HG03025 (cell line): ENCODE results near the gene PLAU.
A peak's percentile ranks its signal among the peaks of the same experiment; 100 is the strongest.
"Not testable (repeated sequence)": the region's sequence is repeated elsewhere in the genome, so short reads cannot be mapped to it uniquely, and the experiment has no call there.

Source experiments
- ATAC-seq: cut with Tn5 transposase; IDR thresholded peaks from one replicate; pipeline ENCODE4 v1.9.1; 2021; ENCODE audit warnings: mild to moderate bottlenecking, moderate library complexity; ENCODE audit not compliant: unreplicated experiment, low FRiP score

The PLAU gene

DNA sequence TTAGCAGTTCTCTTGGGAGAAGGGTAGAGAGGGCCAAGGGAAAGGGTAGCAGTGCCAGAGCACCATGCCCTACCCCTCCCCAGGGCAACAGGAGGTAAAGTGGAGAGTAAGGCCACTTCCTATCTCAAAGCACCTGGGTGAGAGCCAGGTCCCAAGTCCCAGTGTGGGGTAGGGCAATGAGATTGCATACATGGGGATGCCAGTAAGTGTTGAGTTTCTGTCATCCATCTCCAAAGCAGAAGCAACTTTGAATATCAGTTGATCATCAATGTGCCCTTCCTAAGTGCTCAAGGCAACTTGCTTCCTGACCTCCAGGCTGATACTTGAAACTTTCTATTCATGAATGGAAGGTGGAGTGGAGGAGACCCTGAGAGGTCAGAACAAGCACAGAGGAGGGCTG, 34.4 kb upstream of the PLAU start:
- ATAC-seq: no peak

DNA sequence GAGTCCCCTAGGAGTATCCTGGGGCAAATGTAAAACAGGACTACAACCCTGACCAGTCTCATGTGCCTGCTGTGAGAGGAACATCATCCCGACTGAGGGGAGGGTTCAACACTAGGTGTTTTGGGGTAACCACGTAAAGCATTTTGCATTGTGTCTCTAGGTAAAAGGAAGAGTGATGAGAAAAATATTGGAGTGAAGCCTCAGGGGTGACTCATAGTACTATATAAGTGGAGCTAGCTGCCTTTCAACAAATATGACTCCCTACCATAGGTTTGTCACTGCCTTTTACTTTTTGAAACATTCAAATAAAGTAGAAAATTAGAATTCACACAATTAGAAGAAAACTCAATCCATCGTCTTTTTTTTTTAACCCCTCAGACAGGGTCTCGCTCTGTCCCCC, 34.0 kb upstream of the PLAU start:
- no peak for ATAC-seq

DNA sequence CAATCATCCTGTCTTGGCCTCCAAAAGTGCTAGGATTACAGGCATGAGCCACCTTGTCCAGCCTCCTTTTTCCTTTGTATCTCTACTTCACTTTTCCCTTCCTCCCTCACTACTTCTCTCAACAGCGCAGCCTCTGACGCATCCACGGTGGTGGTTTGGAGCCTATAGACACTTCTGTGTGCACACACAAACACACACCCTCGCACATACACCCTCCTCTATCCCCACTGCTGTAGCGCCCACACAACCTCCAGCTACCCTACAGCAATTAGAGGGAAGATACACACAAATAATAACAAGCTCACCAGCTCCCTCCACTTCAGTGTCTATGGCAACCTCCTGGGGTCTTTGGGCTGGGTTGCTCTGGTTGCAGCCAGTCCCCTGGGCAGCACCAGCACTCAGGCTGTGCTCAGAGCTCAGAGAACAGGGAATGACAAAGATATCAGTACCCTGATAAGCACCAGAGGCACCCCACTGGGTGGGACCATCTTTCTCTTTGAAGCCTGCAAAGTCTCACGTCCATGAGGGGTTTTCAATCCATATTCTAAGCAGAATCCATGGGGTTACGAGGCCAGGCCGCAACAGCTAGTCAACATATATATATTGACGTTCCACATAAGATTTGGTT, 33.3 kb upstream of the PLAU start:
- ATAC-seq: no peak

DNA sequence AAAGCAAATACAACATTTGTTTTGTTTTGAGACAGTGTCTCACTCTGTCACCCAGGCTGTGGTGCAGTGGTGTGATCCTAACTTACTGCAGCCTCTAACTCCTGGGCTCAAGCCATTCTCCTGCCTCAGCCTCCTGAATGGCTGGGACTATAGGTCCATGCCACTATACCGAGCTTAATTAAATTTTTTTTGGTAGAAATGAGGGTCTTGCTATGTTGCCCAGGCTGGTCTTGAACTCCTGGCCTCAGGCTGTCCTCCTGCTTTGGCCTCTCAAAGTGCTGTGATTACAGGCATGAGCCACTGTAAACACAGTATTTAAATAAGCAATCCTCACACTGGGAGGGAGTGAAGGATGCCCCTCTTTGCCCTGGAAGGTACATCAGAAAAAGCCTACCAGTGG, 32.6 kb upstream of the PLAU start:
- ATAC-seq: no peak

DNA sequence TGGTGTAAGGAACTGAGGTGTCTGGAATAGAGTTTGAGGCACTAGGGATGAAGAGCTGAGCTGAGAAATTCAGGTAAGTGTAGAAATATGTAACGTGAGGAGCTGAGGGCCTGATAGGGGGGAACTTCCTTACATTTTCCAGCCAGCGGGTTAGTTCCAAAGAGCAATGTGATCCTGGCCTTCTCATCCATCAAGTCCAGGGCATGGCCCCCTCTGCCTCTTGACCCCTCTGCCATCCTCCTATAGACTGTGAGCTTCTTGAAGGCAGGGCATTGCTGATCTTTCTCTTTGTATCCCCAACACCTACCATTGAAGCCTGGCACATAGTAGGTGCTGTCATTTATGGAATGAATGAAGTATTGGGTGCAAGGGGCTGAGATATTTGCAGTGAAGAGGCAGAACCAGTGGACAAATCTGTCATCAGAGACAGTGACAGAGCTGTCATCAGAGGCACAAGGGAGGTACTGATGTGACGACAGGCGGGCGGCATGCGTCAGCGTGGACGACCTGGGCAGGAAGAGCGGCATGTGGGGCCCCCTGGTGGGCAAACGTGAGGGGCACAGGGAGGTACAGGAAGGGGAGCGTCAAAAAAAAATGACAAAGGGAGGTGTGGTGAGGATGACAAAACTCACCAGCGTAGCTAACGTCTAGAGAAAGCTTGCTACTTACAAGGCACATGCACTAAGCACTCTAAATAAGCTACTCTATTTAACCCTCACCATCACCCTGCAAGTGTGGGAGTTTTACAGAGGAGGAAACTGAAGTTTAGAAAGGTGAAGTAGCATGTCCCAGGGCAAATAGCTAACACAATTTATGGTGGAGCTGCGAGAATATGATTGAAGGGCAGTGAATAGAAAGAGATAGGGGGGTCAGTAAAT, 31.4 kb upstream of the PLAU start:
- ATAC-seq: peak; percentile 64

DNA sequence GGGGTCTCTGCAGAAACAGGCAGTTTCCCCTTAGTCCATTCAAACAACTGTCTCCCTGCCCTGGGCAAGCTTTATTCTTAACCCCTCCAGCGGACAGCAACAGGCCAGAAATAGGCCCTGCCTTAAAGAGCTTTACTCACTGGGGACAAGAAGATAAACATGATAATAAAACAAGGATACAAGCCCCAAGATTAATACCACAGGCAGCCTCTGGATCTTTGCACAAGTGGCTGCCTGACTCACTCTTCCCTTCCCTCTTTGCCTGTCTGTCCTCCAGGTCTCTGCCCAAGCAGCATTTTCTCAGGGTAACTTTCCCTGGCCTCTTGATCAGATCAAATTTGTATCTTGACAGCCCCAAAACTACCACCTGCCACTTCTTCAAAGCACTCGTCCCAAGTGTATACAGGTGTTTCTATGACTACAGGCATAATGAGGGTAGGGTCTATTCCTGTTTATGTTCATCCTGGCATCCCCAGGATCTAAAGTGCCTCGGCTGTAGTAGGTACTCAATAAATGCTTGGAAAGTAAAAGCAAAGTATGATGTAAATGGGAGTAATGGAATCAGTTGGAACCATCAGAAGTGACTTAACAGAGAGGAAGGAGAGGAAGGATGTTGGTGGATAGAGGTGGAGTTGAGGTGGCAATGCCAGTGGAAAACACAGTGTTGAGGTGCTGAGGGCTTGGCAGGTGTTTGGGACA, 29.6 kb upstream of the PLAU start:
- no peak for ATAC-seq

DNA sequence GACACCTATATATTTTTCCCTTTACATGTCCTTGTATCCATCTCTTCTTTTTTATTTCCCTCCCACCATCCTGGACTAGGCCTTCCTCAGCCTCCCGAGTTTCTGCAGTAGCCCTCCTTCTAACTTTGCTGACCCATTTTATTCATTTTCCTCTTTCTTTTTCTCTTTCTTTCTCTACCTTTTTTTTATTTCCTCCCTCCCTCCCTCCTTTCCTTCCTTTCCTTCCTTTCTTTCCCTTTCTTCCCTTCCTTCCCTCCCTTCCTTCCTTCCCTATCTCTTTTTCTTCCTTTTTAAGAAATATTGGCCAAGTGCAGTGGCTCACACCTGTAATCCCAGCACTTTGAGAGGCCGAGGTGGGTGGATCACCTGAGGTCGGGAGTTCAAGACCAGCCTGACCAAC, 26.9 kb upstream of the PLAU start:
- ATAC-seq: no peak

DNA sequence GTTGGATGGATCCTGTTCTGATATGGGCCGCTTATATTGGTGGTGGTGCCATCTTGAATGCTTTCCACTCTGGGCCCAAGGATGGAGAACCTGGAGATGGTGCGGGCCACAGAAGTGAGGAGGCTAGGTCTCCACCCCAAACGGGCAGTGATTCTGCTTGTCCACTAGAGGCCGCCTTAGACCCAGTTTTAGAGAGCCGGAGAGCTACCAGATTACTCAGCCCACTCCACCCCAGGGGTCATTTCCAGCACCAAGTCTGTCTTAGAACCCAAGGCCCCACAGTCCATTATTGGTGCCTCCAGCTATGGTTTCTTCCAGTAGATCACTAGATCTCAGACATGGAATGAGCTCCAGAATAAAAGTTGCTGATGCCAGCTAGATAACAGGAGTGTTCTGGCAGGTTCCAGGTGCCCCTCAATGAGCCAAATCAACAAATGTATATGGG, 24.8 kb upstream of the PLAU start:
- no peak for ATAC-seq

DNA sequence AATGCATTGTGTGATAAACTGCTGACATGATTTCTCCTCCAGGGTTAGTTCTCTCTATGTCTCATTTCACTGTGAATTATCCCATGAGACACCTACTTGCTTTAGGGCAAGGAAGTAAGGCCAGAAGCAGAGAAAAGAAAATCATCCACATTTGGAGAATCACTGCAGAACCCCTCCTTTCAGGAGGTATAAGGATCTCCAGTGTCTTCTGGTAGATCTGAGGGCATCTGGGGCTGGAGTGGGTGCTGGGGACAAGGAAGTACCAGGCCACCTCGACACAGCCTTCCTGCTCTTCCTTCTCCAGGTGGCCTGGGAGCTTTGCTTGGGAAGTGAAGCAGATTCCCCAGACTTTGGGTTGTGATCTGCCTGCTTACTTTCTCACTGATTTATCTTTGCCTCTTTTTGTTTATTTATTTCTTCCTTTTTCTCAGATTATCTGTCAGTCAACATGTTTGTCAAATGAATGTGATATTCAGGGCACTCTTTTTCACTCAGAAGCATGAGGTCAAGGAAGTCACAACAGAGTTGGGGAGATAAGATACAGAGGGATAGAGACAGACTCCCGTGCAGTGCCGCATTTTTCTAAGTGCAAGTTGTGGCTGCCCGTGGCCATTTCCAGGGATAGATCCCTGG, 24.2 kb upstream of the PLAU start:
- no peak for ATAC-seq

DNA sequence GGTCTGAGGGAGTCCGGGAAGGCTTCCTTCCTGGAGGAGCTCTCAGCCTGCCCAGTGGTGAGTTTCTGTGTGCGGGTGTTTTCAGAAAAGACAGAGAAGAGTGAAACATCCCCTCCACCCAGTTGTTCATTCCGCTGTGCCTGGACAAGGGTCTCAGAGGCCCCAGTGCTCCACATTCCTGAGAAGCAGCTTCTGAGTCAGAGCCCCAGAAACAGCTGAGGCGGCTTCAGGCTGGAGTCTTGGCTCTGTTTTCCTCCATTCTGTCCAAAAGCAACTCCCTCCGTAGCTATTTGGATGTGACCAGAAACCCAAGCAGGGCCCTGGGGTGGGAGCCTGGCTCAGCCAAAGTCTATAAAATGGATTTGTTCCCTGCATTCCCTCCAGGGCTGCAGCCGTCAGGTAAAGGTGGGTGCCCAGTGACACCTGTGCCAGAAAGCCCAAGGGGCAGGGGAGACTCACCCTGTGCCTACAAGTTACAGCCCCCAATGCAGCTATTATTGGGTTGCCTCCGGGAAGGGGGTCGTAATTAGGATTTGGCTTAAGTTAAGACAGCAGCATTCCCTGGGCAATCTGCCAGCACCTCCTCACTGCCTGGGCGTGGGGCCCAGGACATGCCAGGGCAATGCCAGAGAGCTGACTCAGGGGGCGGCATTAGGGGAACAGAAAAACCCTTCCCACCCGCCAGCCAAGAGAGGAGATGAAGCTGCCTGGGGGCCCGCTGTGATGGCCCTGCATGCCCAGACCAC, 23.5 kb upstream of the PLAU start:
- ATAC-seq: no peak

DNA sequence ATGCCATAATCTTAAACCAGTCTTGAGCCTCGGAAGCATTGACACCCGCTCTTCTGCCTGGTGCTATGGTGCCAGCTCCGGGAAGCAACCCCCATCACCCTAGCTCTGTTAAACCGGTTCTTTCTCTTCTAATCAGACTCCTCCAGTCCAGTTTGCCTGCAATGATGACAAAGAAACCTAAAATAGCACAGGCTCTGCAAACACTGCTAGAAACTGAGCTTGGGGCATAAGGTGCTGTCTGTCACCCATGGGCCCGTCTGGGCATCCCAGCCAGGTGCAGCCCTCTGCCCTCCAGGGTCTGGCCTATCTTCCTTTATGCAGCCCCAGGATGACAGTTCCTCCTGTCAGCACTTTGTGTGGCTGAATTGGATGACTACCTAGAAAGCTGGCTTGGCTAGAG, 22.4 kb upstream of the PLAU start:
- ATAC-seq: no peak

DNA sequence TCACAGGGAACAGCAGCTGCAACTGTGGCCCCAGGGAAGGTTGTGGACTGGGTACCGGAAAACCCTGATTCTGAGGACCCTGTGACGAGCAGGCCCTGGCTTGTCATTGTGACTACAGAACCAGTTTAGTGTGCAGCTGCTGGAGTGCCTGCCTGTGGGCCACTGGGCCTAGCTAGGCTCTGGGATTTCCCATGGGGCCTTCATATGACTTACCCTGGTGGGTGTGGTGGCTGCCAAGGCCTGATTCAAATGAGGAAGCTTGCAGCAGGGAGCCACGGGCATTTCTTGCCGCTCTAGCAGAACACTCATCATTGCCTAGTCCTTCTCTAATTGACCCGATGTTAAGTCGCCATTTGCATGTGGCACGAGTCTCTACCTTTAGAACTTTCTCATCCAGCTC, 21.9 kb upstream of the PLAU start:
- ATAC-seq: no peak

DNA sequence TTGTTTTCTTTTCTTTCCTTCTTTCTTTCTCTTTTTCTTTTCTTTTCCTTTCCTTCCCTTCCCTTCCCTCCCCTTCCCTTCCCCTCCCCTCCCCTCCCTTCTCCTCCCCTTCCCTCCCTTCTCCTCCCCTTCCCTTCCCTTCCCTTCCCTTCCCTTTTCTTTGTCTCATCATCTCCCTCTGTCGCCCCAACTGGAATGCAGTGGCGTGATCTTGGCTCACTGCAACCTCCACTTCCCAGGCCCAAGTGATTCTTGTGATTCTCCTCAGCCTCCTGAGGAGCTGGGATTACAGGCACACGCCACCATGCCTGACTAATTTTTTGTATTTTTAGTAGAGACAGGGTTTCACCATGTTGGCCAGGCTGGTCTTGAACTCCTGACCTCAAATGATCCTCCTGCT, 21.5 kb upstream of the PLAU start:
- ATAC-seq: not testable (repeated sequence)

DNA sequence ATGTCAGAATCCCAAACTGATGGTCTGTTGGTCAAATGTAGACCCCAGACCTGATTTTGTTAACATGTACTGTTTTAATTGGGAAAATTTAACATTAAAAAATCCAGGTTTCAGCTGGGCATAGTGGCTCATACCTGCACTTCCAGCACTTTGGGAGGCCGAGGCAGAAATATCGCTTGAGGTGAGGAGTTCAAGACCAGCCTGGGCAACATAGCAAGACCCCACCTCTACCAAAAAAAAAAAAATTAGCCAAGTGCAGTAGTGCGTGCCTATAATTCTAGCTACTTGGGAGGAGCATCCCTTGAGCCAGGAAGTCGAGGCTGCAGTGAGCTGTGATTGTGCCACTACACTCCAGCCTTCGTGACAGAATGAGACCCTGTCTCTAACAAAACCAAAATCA, 20.7 kb upstream of the PLAU start:
- ATAC-seq: no peak

DNA sequence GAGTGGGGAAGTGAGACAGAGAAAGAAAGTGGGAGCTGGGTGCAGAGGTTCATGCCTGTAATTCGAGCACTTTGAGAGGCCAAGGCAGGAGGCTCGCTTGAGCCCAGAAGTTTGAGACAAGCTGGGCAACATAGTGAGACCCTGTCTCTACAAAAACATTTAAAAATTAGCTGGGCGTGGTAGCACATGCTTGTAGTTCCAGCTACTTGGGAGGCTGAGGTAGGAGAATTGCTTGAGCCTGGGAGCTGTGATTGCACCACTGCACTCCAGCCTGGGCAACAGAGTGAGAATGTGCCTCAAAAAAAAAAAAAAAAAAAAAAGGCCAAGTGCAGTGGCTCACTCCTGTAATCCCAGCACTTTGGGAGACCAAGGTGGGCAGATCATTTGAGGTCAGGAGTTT, 20.1 kb upstream of the PLAU start:
- not testable (repeated sequence) for ATAC-seq

DNA sequence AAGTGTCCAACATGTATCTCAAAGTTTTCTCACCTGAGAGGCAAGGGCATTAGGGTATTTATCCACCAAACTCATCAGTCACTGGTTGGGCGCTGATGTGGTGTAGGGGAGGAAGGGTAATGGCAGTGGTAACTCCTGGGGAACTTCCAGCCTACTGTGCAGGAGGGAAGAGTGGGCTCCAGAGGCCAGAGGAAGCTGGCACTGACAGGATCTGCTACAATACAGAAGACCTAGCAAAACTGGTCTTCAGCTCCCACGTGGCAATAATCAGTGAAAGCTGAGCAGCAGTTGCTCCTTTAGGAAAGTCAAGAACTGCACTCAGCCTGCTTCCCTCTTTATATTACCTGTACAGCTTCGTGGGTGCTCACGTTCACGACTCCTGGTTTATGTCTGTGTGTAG, 19.4 kb upstream of the PLAU start:
- ATAC-seq: no peak

DNA sequence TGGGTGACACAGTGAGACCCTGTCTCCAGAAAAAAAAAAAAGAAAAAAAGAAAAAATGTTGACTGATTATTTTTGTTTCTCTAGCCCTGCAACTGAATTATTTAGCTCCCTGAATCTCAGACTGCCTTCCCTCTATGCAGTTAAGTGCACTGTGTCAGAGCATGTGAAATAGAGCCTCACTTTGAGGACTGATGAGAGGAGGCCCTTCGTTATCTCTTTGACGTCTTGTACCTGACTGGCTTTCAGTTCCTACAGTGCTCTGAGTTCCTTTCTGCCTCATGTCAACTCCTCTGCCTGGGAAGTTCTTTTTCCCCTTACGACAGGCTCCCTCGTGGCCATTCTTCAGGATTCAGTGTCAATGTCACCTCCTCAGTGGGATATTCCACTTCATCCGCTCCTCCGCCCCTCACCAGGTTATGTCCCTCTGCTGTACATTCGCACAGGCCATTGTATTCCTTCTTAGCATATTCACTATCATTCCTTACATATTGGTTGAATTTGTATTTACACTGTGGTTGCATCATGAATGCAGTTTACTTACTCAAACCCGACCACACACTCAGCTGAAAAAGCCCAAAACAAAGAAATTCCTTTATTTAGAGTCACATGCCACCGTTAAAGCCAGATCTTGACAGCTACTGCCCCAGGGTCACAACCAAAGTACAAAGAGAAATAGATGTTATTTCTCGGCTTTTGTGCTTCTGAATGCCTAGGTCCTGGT, 18.5 kb upstream of the PLAU start:
- no peak for ATAC-seq

DNA sequence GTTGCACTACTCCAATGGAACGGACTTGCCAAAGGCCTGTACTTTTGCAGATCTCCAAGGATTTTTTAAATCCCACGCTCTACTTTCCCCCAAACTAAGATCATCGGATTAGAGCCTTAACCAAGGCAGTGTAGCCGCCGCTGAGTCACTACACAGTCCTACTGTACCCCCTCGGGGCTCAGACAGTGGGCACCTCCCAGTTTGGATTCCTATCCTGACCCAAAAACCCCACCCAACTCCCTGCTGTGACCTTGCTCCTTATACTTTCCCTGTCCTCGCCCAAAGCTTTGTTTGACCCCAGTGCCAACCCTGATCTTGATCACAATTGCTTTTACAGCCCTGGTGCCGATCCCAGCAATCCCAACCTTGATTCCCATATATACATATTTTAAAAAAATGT, 17.5 kb upstream of the PLAU start:
- ATAC-seq: no peak

DNA sequence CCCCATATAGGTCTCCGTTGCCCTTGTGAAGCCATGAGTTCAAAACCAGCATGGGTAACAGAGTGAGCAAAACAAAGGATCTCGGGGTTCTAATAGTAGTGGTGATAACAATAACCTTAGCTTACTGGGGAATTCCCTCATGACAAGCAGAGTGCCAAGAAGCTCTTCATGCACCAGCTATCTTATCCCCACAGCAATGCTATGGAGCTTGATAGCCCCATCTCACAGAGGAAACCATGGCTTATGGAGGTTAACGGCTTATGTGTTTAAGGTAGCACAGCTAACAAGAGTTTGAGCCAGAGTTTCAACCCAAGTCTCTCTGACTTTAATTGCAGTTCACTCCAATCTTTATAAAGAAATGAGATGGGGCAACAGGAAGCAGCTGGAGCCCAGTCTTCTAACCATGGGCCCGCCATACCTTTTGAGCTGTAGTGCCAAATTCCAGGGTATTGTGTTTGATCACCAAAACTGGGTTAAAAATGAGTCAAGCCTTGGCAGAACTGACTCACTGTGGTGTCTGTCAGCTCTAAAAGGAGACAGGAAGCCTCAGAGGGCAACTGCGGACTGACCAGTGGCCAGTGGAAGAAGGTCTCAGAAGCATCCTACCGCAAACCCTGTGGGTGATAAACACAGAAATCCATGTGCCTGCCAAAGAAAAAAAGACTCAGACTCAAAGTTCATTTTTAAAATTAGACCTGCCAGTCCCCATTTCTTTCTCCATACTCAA, 16.5 kb upstream of the PLAU start:
- ATAC-seq: no peak
